Measurements from ENCODE around the gene MGA. TPM values are rescaled to one million over a fixed set of nuclear protein-coding genes. Genes with fewer than 3 reads are reported as not detected.

Gene MGA
- total RNA-seq, 2 experiments from 2014 or later, result 37.9 to 38.2 TPM

DNA sequence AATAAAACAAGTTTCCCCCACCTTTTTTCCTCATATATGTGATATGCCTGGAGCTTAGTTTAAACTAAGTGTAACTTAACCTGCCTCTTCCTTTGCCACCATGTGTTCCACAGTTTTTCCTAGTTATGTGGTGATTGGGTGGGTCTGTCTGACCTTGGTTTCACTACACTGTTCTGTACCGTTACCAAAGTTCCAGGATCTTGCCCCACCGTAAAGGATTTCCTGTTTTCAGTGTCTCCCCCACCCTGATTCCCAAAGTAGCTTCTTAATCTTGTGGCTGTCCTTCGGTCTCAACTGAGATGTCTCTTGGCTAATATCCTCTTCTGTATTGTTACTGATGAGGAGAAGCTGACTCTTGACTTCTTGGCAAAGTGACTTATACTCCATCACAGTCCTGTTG lies 6.4 kb upstream of the MGA start:
- ChIA-PET CTCF (interaction anchor here (0.6 to 0.7 kb wide), 2 partner anchors 28 to 31 kb away, joined by 3 to 4 read pairs; no protein-coding TSS in a partner anchor), POLR2A (no interaction called here)

DNA sequence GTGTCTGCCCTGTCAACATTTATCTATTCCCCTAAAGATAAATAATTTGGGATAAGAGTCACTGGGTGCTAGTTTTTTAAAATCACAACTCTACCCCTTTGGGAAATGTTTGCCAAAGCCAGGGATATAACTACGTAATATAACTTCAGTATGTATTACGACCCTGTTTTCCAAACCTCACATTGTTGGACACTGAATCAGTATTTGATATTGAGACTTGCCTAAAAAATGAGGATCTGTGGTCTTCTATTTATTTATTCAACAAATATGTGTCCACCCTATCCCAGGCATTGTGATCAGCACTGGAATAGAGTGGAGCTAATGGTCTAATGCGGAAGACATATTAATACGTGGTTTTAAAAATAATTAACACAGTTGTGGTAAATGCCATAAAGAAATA lies 4.5 kb upstream of the MGA start:
- POLR2A ChIA-PET, result no interaction called here
- CTCF ChIA-PET, result no interaction called here

DNA sequence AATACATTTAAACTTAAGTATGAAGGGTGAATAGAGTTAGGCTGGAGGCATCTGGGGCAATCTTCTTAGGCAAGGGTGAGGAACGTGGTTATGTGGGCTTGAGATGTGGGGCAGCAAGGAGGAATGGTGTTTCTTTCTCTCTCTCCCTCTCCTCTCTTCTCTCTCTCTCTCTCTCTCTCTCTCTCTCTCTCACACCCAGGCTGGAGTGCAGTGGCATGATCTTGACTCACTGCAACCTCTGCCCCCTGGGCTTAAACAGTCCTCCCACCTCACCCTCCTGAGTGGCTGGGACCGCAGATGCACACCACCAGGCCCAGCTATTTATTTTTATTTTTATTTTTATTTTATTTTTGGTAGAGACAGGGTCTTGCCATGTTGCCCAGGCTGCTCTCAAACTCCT lies 4.0 kb upstream of the MGA start:
- POLR2A ChIA-PET, result no interaction called here
- CTCF ChIA-PET, result no interaction called here

DNA sequence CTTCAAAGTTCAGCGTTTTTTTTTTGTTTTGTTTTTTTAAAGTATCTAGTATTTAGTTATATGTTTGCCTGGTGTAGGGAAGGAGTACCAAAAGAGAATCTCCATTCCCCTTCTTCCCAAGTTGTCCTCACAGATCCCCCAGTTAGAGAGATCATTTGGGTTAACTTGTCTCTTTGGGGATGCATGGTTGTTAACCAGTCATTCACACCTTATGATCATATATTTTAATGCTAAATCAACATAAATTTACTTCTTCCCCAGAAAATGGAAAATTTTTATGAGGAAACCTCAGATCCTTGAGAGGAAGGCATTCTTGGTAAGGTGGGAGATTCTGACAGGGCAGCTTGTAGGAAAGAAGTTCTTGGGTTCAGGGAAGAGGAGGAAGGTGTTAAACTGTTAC lies 1.5 kb upstream of the MGA start:
- ChIA-PET POLR2A (no interaction called here), CTCF (no interaction called here)

DNA sequence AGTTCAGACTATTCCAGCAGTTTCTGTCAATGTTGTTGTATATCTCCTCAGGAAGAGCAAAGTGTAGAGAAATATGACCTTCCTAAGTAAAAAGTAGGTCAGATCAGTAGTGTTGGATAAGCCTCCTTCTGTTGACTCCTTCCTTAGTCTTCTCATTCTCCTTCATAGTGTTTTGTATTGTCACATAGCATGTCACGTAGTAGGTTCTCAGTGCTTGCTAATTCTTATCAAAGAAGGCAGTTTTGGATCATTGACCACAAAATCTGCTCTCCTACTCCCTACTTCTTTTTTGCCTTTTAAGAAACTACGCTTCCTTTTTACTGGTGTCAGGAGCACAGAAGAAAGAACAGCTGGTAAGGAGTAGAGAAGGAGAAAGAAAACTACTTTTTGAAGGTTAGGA lies 1.0 kb upstream of the MGA start:
- POLR2A ChIA-PET, result no interaction called here

DNA sequence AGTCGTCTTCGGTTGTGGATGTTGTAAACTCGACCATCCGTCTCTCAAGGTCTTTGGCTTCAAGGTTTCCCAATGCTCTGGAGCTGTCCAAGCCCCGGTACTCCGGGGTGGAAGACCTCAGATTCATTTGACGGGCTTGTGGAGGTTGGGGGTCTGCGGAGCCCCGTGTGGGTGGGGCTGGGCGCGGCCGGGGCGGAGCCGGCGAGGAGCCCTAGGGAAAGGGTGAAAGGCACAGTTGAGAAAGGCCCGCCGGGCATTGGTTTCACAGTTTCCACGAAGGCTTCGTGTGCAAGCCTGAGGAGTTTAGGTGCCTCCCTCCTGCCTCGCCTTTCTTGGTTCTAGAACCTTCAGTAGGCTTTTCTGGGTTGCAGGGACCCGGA lies 360 bp upstream of the MGA start:
- CTCF ChIA-PET, result interaction anchor here (0.8 to 1.3 kb wide), 4 partner anchors 31 to 114 kb away, joined by 3 to 5 read pairs (median 4); partner anchors contain the start of gene MAPKBP1

More for the DNA sequence above, 1.0 kb upstream of the MGA start:
- CTCF ChIA-PET, result no interaction called here

DNA sequence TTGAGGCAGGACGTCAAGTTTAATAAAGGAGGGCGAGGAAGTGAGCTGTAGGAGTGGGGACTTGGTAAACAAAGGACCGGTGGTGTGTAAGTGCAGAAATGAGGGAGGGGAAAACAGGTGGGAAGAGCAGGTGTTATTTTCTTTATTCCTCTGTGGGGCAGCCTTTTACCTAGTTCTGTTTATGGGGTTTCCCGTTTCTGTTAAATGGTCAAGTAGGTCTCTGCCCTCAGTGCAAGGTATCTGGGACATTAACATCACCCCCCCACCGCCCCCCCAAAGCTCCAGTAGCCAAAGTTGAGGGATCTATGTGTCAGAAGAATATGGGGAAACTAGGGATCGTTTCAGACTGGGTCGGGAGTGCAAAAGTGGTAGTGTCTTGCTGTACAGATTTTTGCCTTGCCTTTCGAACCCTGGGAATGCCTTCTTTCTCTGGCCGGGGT lies 893 bp downstream of the MGA start:
- POLR2A ChIA-PET, result interaction anchor here (0.5 to 1.6 kb wide), 8 partner anchors 20 to 235 kb away, joined by 3 to 7 read pairs (median 4); partner anchors contain the start of gene MAPKBP1
- CTCF ChIA-PET, result interaction anchor here (1.0 to 1.3 kb wide), 3 partner anchors 57 to 166 kb away, joined by 3 to 5 read pairs (median 4); partner anchors contain the start of gene MAPKBP1

More for the DNA sequence above, 360 bp upstream of the MGA start:
- POLR2A ChIA-PET, result interaction anchor here (1.0 to 1.5 kb wide), 2 partner anchors 39 to 114 kb away, joined by 3 to 7 read pairs; partner anchors contain the start of gene MAPKBP1

DNA sequence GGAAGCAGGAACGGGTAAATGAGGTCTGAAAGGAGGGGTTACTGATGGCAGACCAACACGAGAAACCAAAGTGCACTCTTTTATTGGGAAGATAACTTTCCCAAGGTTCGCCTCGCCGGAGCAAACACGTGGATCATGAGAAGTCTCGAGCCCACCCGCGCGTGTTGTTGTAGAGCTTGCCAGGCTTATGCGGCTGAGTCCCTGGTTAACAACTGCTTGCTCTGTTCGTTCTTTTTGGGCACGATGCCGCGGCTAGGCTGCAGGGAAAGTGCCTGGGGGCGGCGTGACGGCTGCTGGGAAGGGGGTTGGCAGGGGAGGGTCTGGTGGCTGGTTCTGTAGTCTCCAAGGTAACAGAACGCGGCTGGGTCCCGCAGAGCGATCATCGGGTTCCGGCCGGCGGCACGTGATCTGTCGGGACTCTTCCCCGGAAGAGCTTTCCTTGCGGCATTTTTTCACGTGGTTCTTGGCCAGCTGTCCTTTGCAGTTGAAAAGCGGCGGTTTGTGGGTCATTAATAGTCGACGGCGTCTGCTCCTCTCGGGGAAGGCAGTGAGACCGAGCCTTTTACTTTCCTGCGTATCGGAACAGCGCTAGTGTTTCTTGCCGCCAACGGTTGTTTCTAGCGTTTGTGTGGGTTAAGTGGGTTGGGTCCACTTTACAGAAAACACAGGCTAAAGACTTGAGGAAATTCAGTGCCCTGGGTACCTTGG lies 1.5 kb downstream of the MGA start:
- CTCF ChIA-PET, result interaction anchor here (0.7 to 1.0 kb wide), 2 partner anchors 104 to 165 kb away, joined by 3 read pairs; no protein-coding TSS in a partner anchor
- POLR2A ChIA-PET, result interaction anchor here (0.5 to 1.6 kb wide), 6 partner anchors 19 to 234 kb away, joined by 3 to 7 read pairs (median 4); no protein-coding TSS in a partner anchor

DNA sequence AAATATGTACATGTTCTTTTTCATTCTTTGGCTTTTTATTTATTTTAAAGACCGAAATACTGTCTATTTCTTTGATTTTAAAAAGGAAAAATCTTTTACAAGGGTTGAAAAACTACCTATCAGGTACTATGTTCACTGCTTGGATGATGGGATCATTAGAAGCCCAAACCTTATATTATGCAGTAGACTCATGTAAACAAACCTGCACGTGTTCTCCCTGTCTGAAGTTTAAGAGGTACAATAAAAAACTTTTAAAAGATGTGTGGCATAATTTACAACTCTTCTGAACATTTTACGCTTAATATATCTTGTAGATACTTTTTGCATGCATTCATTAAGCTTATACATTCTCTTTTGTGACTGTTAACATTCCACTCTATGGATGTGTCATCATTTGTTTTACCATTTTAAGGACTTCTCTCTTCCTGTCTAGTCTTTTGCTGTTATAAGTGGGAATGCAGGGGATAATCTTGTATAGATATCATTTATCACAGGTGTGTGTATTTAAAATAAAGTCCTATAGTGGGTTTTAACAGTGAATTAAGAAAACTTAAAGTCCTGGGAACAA lies 6.2 kb downstream of the MGA start:
- ChIA-PET CTCF (no interaction called here), POLR2A (no interaction called here)

DNA sequence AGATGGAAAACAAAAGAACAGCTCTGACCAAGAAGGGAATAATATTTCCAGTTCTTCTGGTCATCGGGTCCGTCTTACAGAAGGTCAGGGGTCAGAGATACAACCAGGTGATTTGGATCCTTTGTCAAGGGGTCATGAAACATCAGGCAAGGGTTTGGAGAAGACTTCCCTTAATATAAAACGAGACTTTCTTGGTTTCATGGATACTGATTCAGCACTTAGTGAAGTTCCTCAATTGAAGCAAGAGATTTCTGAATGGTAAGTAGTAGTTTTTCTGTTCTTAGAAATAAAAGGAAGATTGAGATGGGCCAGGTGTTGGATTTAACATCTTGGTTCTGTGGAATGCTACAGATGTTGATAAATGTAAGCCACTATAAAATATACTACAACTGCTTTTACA lies 9.5 kb downstream of the MGA start:
- CTCF ChIA-PET, result no interaction called here
- POLR2A ChIA-PET, result no interaction called here

DNA sequence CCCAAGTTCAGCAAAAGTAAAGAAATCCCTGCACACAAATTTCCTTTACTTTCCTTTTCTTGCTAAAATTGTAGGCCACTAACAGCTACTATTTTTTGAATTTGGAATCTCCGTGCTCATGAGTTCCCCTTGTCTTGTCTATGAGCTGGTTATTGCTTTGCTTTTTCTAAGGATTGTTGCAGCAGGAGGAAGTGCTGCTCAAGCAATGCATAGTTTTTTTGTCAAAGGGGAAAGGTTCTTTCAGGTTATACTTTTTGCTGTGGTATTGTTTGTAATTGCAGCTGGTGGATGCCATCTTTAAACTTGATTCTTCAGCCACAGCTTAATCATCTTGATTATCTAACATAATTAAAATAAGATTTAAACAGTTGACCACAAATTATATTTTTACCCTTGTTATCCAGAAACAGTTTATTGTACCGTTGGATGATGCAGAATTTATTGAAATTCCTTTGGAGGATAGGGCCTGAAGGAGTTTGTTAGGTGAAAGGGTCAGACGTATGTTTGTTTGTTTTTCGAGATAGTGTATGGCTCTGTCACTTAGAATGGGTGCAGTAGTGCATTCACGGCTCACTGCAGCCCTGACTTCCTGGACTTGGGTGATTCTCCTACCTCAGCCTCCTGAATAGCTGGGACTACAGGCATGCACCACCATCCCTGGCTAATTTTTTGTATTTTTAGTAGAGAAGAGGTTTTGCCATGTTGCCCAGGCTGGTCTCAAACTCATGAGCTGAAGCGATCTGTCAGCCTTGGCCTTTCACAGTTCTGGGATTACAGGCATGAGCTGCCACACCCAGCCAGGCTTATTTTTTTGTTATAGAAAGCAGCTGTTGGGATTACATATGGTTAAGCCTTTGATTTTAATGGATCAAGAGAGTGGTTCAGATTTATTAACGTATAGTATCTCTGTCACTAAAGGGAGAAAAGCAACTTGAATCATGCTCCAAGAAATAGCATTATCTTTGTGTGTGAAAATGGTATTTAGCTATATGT lies 11.7 kb downstream of the MGA start:
- ChIA-PET CTCF (no interaction called here), POLR2A (no interaction called here)

DNA sequence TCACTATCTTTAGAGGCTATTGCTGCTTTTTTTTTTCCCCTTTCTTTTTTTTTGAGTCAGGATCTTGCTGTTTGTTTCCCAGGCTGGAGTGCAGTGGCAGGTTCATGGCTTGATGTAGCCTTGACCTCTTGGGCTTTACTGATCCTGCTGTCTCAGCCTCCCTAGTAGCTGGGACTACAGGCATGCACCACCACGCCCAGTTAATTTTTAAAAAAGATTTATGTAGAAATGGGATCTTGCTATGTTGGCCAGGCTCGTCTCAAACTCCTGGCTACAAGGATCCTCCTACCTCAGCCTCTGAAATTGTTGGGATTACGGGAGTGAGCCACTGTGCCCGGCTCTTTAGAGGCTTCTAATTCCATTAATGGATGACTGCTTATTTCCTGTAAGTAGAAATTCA lies 15.1 kb downstream of the MGA start:
- ChIA-PET POLR2A (no interaction called here), CTCF (no interaction called here)

DNA sequence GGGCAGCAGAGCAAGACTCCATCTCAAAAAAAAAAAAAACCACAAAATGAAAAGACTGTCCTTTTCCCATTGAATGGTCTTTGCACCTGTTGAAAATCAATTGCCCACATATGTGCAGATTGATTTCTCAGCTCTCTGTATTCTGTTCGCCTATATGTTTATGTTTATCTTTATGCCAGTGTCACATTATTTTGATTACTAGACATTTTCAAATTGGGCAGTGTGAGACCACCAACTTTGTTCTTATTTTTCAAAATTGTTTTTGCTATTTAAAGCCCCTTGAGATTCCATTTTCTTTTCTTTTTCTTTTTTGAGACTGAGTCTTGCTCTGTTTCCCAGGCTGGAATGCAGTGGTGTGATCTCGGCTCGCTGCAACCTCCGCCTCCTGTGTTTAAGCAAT lies 18.5 kb downstream of the MGA start:
- ChIA-PET POLR2A (no interaction called here), CTCF (interaction anchor here (0.5 to 0.6 kb wide), 2 partner anchors 28 to 52 kb away, joined by 3 read pairs; no protein-coding TSS in a partner anchor)

DNA sequence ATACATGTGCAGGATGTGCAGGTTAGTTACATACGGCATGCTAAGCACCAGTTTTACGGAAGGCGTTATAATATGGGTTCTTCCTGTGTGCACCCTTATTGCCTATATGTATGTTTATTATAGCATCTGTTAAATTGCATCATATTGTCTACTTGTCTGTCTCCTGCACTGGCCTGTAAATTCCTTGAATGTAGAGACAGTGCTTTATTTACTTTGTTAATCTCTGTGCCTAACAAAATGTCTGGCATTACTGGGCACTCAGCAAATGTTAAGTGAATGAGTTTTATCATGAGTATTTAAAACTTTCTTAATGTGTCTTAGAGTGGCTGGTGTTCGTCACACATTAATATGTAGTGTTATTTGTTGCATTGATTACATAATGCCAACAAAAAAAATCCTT lies 23.8 kb downstream of the MGA start:
- CTCF ChIA-PET, result no interaction called here
- POLR2A ChIA-PET, result no interaction called here

DNA sequence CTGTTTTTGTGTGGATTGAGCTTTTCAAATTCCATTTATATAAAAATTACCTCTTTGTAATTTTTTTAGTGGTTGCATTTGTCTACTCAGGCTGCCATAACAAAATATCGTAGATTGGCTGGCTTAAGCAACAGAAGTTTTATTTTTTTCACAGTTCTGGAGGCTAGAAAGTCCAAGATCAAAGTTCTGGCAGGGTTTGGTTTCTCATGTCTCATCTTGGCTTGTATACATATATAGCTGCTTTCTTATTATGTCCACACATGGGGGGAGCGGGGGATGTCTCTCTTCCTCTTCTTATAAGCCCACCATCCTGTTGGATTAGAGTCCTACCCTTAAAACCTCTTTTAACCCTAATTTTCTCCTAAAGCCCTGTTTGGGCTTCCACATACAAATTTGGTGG lies 28.5 kb downstream of the MGA start:
- CTCF ChIA-PET, result no interaction called here

DNA sequence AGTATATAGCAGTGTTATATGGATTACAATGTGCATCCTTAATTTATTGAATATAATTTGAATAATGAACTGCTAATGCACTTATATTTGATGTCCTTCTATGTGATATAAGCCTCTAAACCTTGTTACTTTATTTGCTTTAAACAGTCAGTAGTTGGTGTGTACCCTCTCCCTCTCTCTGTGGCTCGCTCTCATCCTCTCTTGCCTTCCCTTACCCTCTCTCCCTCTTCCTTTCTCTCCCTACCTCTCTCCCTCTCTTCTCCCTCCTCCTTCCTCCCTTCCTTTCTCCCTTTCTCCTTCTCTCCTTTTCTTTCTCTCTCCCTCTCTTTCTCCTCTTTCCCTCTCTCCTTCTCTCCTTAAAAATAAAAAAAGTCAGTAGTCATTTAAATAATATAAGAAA lies 28.9 kb downstream of the MGA start:
- CTCF ChIA-PET, result no interaction called here
- POLR2A ChIA-PET, result interaction anchor here (0.6 kb wide), 1 partner anchor 80 kb away, joined by 5 read pairs; no protein-coding TSS in a partner anchor

More for the DNA sequence above, 28.5 kb downstream of the MGA start:
- POLR2A ChIA-PET, result no interaction called here

DNA sequence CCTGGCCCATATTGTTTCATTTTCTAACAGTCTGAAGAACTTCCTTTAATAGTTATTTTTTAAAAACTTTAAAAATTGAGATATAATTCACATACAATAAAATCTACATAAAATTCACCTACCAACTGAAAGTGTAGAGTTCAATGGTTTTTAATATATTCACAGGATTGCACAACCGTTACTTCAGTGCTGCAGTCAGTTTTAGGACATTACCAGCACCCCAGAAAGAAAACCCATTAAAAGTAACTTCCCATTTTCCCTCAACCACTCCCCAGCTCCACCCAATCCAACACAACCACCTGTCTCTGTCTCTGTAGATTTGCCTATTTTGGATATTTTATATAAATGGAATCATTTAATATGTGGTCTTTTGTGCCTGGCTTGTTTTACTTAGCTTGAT lies 29.6 kb downstream of the MGA start:
- ChIA-PET CTCF (interaction anchor here (1.1 kb wide), 1 partner anchor 30 kb away, joined by 4 read pairs; the partner anchor contains the start of gene MGA), POLR2A (interaction anchor here (0.7 to 1.6 kb wide), 2 partner anchors 85 to 146 kb away, joined by 3 to 4 read pairs; partner anchors contain the start of genes MAPKBP1 and RPAP1)

DNA sequence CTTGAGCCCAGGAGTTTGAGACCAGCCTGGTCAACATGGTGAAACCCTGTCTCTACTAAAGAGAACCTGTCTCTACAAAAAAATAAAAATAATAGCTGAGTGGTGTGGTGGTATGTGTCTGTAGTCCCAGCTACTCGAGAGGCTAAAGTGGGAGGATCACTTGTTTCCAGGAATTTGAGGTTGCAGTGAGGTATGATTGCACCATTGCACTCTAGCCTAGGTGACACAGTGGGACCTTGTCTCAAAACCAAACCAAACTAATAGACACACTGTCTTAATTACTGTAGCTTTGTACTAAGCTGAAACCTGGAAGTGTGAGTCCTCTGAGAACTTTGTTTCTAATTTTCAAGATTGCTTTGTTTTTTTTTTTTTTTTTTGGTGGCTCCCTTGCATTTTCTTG lies 30.4 kb downstream of the MGA start:
- POLR2A ChIA-PET, result interaction anchor here (0.7 to 1.6 kb wide), 2 partner anchors 84 to 147 kb away, joined by 3 to 4 read pairs; partner anchors contain the start of genes MAPKBP1 and RPAP1
- CTCF ChIA-PET, result interaction anchor here (1.1 kb wide), 1 partner anchor 30 kb away, joined by 4 read pairs; the partner anchor contains the start of gene MGA

DNA sequence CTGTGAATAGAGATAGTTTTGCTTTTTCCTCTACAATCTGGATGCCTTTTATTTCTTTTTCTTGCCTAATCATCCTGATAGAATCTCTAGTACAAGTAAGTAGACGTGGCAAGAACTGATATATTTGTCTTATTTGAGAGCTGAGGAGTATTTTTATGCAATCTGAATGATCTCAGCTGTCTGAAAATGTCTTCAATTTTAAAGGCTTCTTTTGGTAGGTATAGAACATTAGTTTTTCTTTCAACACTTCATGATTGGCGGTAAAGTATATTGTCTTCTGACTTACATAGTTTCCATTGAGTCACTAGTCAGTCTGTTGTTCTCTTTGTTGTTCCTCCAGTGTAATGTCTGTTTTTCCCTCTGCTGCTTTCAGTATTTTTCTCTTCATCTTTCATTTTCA lies 31.3 kb downstream of the MGA start:
- ChIA-PET POLR2A (no interaction called here), CTCF (no interaction called here)

DNA sequence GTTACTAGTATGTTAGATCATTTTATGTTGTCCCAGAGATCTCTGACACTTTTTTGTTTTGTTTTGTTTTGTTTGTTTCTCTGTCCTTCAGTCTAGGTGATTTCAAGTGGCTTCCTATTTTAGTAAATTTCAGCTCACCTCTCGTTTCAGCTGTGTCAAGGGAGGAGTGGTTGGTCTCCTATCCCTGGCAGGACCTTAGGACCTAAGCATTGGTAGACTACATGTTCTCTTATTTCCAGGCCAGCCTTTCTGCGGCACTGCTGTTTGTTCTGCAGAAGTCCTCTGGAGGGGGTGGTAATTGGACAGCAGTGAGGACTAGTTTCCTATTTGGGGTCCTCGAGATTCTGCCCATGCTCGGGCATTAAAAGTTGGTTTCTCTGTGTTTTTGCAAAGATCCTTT lies 31.8 kb downstream of the MGA start:
- ChIA-PET POLR2A (no interaction called here), CTCF (no interaction called here)

Measured in activated CD8-positive, alpha-beta memory T cell treated with anti-CD3 and anti-CD28 coated beads for 36 hours (primary cell).